T follicular helper cell (primary cell): ENCODE results near the gene NRK.
"Not testable (repeated sequence)": the region's sequence is repeated elsewhere in the genome, so short reads cannot be mapped to it uniquely, and the experiment has no call there.

Experiments used
- DNase-seq: peaks from one replicate; pipeline ENCODE4 v3.0.0-alpha.2; 2020; ENCODE audit warnings: low read depth

Gene NRK

GRCh38 chrX:105880491-105880890 lies 58.2 kb downstream of the NRK start:
- DNase-seq, result no peak

DNA sequence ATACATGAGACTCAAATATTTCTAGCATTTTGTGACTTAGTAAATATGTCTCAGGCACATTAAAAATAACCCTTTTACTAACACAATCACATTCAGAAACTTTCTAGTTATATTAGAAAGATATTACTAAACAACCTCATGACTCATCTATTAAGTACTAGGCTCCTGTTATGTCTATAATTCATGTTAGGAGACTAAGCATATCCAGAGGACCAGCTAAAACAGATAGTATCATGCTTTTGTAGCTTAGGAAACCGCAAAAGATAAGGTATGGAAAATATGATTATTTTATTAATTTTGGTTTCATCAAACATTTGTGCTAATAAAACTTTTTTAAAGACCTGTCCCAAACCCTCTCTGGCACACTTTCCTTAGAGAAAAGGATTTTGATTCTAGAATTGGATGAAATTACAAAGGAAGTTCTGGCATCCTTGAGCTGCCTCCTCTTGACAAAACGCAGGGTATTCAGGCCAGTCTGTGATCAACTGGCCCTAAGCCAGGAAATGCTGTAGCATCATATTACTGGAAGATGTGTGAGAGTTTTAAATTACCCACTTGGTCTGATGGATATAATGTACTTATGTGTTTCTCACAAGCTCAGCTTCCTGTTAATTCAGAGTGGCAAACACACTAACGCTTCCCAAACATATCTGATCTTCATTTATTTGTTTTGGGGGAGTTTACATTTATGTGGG lies 60.4 kb downstream of the NRK start:
- DNase-seq, result no peak

- DNase-seq, result no peak
Measured at GRCh38 chrX:105894721-105895120, 72.4 kb downstream of the NRK start.

- DNase-seq, result no peak
Measured at GRCh38 chrX:105909576-105909975, 87.2 kb downstream of the NRK start.

DNA sequence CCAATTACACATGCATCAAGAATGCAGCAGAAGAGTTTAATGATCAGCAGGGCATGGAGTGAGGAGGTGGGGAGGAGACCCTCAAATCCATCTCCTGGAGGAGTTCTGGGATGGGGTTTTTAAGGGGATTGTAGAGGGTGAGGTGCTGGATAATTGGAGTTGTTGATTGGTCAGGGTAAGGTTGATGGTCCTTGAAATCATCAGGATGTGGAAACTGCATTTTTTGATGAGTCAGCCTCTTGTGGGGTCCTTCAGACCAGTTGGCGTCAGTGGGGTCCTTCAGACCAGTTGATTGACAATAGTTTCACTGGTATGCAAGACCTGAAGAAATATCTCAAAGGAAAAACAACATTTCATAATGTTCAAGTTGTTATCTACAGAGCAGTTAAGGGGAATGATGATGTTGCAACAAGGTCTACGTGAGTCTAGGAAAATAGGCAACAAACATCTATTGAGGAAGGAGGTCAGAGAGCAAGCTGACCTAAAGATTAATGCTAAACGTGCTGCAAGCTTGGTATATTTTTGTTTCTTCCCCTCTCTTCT lies 88.3 kb downstream of the NRK start:
- no peak for DNase-seq

DNA sequence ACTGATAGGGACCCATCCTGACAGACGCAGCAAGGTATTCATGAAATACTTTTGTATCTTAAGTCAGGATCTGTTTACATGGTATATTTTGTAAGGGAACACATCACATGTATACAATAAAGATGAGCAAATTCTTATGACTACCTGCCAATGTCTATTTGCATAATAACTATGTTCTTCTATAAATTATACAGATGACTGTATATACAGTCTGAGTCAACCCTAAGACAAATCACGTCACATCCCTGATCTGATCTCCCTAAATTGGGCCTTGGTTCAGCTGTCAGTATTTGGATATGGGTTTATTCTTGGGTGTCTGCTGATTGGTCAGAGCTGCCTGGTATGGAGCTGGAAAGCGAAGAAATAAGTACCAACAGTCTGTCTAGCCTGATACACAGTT lies 122.9 kb downstream of the NRK start:
- no peak for DNase-seq

GRCh38 chrX:105969487-105969886 lies 147.1 kb downstream of the NRK start:
- no peak for DNase-seq

- no peak for DNase-seq
Measured at GRCh38 chrX:105972690-105973386, 150.5 kb downstream of the NRK start.

- DNase-seq, result no peak
Measured at GRCh38 chrX:105973387-105973739, 151.0 kb downstream of the NRK start.

GRCh38 chrX:105975382-105975781 lies 153.0 kb downstream of the NRK start:
- no peak for DNase-seq

DNA sequence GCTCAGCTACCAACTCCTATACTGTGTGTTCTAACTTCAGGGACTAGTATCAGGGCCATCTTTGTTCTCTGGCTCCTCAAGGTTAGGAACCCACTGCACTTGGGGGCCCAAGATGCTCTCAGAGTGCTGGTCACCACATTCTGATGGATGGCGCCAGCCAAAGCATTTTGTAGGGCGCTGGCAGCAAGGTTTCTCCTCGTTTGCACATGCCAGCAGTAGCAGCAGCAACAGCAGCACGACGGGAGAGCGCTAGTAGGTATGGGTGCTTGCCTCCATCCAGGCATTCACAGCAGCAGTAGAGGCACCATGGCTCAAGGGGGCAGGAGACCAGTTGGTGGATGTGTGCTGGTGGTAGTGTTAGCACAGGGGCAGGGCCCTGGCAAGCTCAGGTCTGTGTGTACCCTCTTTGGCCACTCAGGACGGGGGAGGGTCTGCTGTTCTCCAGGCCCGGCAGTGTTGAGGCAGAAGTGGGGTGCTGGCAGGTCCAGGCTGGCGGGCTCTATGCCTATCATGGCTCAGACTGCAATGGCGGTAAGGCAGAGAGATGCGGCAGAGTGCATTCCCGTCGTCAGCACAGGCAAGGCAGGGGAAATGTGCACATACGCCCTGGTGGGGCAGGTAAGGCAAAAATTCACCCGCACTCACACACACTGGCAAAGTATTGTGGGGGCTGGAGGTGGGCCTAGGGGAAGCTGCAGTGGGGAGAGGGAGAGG lies 159.6 kb downstream of the NRK start:
- no peak for DNase-seq

DNA sequence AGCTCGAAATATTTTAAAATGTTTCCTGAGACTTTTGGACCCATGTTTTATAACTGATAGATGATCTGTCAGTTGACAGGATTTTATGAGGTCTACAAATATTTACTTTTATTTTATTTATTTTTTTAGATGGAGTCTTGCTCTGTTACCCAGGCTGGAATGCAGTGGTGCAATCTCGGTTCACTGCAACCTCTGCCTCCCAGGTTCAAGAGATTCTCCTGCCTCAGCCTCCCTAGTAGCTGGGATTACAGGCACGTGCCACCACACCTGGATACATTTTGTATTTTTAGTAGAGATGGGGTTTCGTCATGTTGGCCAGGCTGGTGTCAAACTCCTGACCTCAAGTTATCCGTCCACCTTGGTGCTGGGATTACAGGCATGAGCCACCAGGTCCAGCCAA lies 166.1 kb downstream of the NRK start:
- DNase-seq, result not testable (repeated sequence)

DNA sequence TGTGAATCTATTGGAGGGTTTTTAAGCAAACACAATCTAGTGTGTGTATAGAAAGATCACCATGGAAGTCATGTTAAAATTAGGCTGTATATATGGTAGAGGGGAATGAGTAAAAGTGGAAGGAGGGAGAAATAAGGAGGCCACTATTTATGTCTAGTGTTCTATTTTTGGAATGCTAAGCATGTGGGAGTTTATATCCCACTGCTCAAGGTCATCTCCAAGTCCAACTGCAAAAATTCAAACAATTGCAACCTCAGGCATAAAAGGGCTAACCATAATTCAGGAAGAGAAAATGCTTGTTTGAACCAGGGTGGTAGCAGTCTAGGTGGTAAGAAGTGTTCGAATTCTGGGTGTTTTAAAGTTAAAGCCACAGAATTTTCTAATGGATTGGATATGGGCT lies 177.0 kb downstream of the NRK start:
- no peak for DNase-seq

GRCh38 chrX:106000203-106000602 lies 177.9 kb downstream of the NRK start:
- DNase-seq, result no peak

DNA sequence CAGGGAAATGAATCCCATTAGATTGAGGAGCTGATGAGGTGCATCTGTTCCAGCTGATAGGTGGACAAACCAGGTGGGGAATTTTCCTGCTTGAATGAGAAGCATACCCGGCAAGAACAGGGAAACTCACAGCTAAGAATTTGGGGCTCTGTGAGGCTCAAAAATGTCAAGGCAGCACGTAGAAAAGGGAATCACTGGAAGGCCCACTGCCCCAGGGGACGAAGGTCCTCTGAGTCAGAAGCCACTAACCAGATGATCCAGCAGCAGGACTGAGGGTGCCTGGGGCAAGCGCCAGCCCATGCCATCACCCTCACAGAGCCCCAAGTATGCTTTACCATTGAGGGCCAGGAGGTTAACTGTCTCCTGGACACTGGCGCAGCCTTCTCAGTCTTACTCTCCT lies 178.3 kb downstream of the NRK start:
- not testable (repeated sequence) for DNase-seq

GRCh38 chrX:106005684-106006083 lies 183.3 kb downstream of the NRK start:
- no peak for DNase-seq

- DNase-seq, result no peak
Measured at GRCh38 chrX:106007815-106008214, 185.5 kb downstream of the NRK start.
